ENCODE results near the gene IFRD1.
"Not testable (repeated sequence)": the region's sequence is repeated elsewhere in the genome, so short reads cannot be mapped to it uniquely, and the experiment has no call there.

Gene IFRD1

GRCh38 chr7:112510001-112510742 is 59.9 kb downstream of the IFRD1 start:
- no peak for TF ChIP-seq CTCF (IDR thresholded peaks at IDR 0.05; ENCODE audit: low read depth, low read length, missing control alignments)
- no peak for DNase-seq (ENCODE audit: extremely low read depth, low read depth)
- no peak overlapping the region for H3K4me3 ChIP-seq (replicated peaks; ENCODE audit: low read depth, low read length)

GRCh38 chr7:112510743-112511110 is 60.5 kb downstream of the IFRD1 start:
- no peak overlapping the region for H3K4me3 ChIP-seq (replicated peaks; ENCODE audit: low read depth, low read length)
- no peak for DNase-seq (ENCODE audit: extremely low read depth, low read depth)
- no peak for TF ChIP-seq CTCF (IDR thresholded peaks at IDR 0.05; ENCODE audit: low read depth, low read length, missing control alignments)

- TF ChIP-seq CTCF (IDR thresholded peaks at IDR 0.05; ENCODE audit: low read depth, low read length, missing control alignments), result no peak
- DNase-seq (ENCODE audit: extremely low read depth, low read depth), result no peak
- no peak overlapping the region for H3K4me3 ChIP-seq (replicated peaks; ENCODE audit: low read depth, low read length)
Observed at GRCh38 chr7:112511451-112512202, 61.4 kb downstream of the IFRD1 start.

- no peak for TF ChIP-seq CTCF (IDR thresholded peaks at IDR 0.05; ENCODE audit: low read depth, low read length, missing control alignments)
- no peak overlapping the region for H3K4me3 ChIP-seq (replicated peaks; ENCODE audit: low read depth, low read length)
- no peak for DNase-seq (ENCODE audit: extremely low read depth, low read depth)
Observed at GRCh38 chr7:112512451-112513210, 62.4 kb downstream of the IFRD1 start.

GRCh38 chr7:112515989-112516388 is 65.7 kb downstream of the IFRD1 start:
- DNase-seq (ENCODE audit: extremely low read depth, low read depth), result no peak
- H3K4me3 ChIP-seq (replicated peaks; ENCODE audit: low read depth, low read length), result no peak overlapping the region
- no peak for TF ChIP-seq CTCF (IDR thresholded peaks at IDR 0.05; ENCODE audit: low read depth, low read length, missing control alignments)

- H3K4me3 ChIP-seq (replicated peaks; ENCODE audit: low read depth, low read length); DNase-seq (ENCODE audit: extremely low read depth, low read depth): not testable (repeated sequence)
Observed at GRCh38 chr7:112516418-112516817, 66.2 kb downstream of the IFRD1 start.

- no peak overlapping the region for H3K4me3 ChIP-seq (replicated peaks; ENCODE audit: low read depth, low read length)
- no peak for TF ChIP-seq CTCF (IDR thresholded peaks at IDR 0.05; ENCODE audit: low read depth, low read length, missing control alignments)
- DNase-seq (ENCODE audit: extremely low read depth, low read depth), result no peak
Observed at GRCh38 chr7:112517487-112517886, 67.2 kb downstream of the IFRD1 start.
